CD14-positive monocyte (primary cell): Measurements from ENCODE around the gene MGAT5B. TPM values are rescaled to one million over a fixed set of nuclear protein-coding genes. Genes with fewer than 3 reads are reported as not detected.

Experiments used
- DNase-seq, 3 donors: peaks; one replicate each; pipeline ENCODE4 v3.0.0-alpha.2; 2011 to 2022
- H2AFZ ChIP-seq: 2 replicates; pipeline ENCODE4 v1.6.0; 2012; ENCODE audit warnings: mild to moderate bottlenecking, low read depth, low read length, inconsistent platforms; ENCODE audit not compliant: insufficient read depth, poor library complexity, severe bottlenecking
- H3K27ac ChIP-seq, 2 donors: 1 replicate in 1 of 2; 2 replicates in 1 of 2; pipeline ENCODE4 v1.5.1; 2012 to 2013; ENCODE audit warnings: low read length in 2 of 2, control low read depth in 1 of 2, inconsistent platforms in 1 of 2, low read depth in 1 of 2, mild to moderate bottlenecking in 1 of 2
- H3K27me3 ChIP-seq, 2 donors: one replicate each; pipeline versions ENCODE4 v1.6.0 to v1.6.1; 2011 to 2013; ENCODE audit warnings: low read length in 2 of 2; ENCODE audit not compliant: control insufficient read depth in 2 of 2, insufficient read depth in 2 of 2
- H3K36me3 ChIP-seq, 2 donors: replicated peaks in 1 of 2; 1 replicate in 1 of 2; 2 replicates in 1 of 2; pipeline versions ENCODE4 v1.5.1 to v1.6.1; 2012 to 2013; ENCODE audit warnings: low read length in 2 of 2, control low read depth in 1 of 2, inconsistent platforms in 1 of 2, mild to moderate bottlenecking in 1 of 2; ENCODE audit not compliant: insufficient read depth in 2 of 2, control insufficient read depth in 1 of 2
- H3K4me1 ChIP-seq, 2 donors: 1 replicate in 1 of 2; 2 replicates in 1 of 2; pipeline versions ENCODE4 v1.5.1 to v1.6.1; 2012 to 2013; ENCODE audit warnings: low read length in 2 of 2, control low read depth in 1 of 2, inconsistent platforms in 1 of 2, mild to moderate bottlenecking in 1 of 2, moderate library complexity in 1 of 2; ENCODE audit not compliant: insufficient read depth in 2 of 2, control insufficient read depth in 1 of 2
- H3K4me2 ChIP-seq: replicated peaks from 2 replicates; pipeline ENCODE3; 2012; ENCODE audit warnings: low read length, moderate library complexity, mild to moderate bottlenecking; ENCODE audit not compliant: poor library complexity, severe bottlenecking; ENCODE audit errors: extremely low read depth
- H3K4me3 ChIP-seq, 3 experiments: fragments of 200-600 bp in 1 of 3; sonication (generic) in 1 of 3; replicated peaks in 1 of 3; 1 replicate in 2 of 3; 2 replicates in 1 of 3; pipeline ENCODE4 v1.5.1; 2011 to 2013; ENCODE audit warnings: low read length in 3 of 3, mild to moderate bottlenecking in 3 of 3, control low read depth in 2 of 3, low read depth in 2 of 3, inconsistent platforms in 1 of 3, moderate library complexity in 1 of 3
- H3K79me2 ChIP-seq: 2 replicates; pipeline ENCODE4 v1.6.0; 2012; ENCODE audit warnings: mild to moderate bottlenecking, control low read depth, inconsistent platforms, low read length, moderate library complexity; ENCODE audit not compliant: insufficient read depth
- H3K9ac ChIP-seq: 2 replicates; pipeline ENCODE4 v1.6.0; 2017; ENCODE audit warnings: low read length, mild to moderate bottlenecking; ENCODE audit not compliant: insufficient read depth, poor library complexity, severe bottlenecking
- H3K9me3 ChIP-seq, 2 donors: replicated peaks in 1 of 2; 1 replicate in 1 of 2; 2 replicates in 1 of 2; pipeline versions ENCODE4 v1.5.1 to v1.6.1; 2012 to 2013; ENCODE audit warnings: low read length in 2 of 2, control low read depth in 1 of 2; ENCODE audit not compliant: control insufficient read depth in 1 of 2, insufficient read depth in 1 of 2
- H4K20me1 ChIP-seq: 2 replicates; pipeline ENCODE4 v1.6.0; 2012; ENCODE audit warnings: mild to moderate bottlenecking, low read length, control low read depth, moderate library complexity; ENCODE audit not compliant: insufficient read depth
- H3K27ac Mint-ChIP-seq, 7 donors: one replicate each; pipeline ENCODE4 v1.8.0; 2020; ENCODE audit warnings: mild to moderate bottlenecking in 7 of 7, mixed read lengths in 7 of 7, moderate library complexity in 6 of 7, inconsistent platforms in 2 of 7
- H3K27me3 Mint-ChIP-seq, 3 donors: one replicate each; pipeline ENCODE4 v1.8.0; 2021 to 2022; ENCODE audit warnings: low read depth in 3 of 3, mild to moderate bottlenecking in 3 of 3, mixed read lengths in 3 of 3, moderate library complexity in 3 of 3, inconsistent platforms in 1 of 3
- H3K36me3 Mint-ChIP-seq, 2 donors: one replicate each; pipeline ENCODE4 v1.8.0; 2020; ENCODE audit warnings: mixed read lengths in 2 of 2, inconsistent platforms in 1 of 2, mild to moderate bottlenecking in 1 of 2
- H3K4me1 Mint-ChIP-seq: one replicate; pipeline ENCODE4 v1.8.0; 2020; ENCODE audit warnings: mild to moderate bottlenecking, mixed read lengths
- H3K4me3 Mint-ChIP-seq, 2 donors: one replicate each; pipeline ENCODE4 v1.8.0; 2020; ENCODE audit warnings: mild to moderate bottlenecking in 2 of 2, mixed read lengths in 2 of 2, moderate library complexity in 1 of 2
- H3K9me3 Mint-ChIP-seq, 7 donors: one replicate each; pipeline ENCODE4 v1.8.0; 2020 to 2022; ENCODE audit warnings: mixed read lengths in 7 of 7, mild to moderate bottlenecking in 6 of 7, moderate library complexity in 6 of 7, inconsistent platforms in 2 of 7
- CTCF ChIP-seq: fragments of 200-600 bp; IDR thresholded peaks from one replicate; pipeline ENCODE4 v1.8.0; 2022; ENCODE audit warnings: antibody characterized with exemption, mild to moderate bottlenecking
- WGBS: methylation state at CpG from one replicate; pipeline ENCODE4 v1.1.5; 2013; ENCODE audit warnings: missing lambda C conversion rate; ENCODE audit not compliant: insufficient coverage; 5-methylcytosine and 5-hydroxymethylcytosine counted together
- intact Hi-C, 2 donors: fragments of 100-400 bp; cut with micrococcal nuclease; formaldehyde crosslinking; loops; one replicate each; pipeline versions ENCODE4 v1.15.0 to v1.15.1; 2023
- polyA plus RNA-seq, 3 donors: library from polyadenylated mRNA; depleted of rRNA in 1 of 3; unstranded in 2 of 3; stranded (reverse) in 1 of 3; fragments of 300-500 nt in 2 of 3; fragments of >200 nt in 1 of 3; fragmentation: Illumina TruSeq in 2 of 3; gene quantifications; 1 replicate in 2 of 3; 2 replicates in 1 of 3; pipeline ENCODE4 v1.2.3, GENCODE V29; 2012 to 2021

Gene MGAT5B
- polyA plus RNA-seq, 3 donors: not detected

- Mint-ChIP-seq H3K4me3 (no peak overlapping the region), H3K27ac (no peak overlapping the region), H3K4me1 (no peaks in the 10 kb centered on the region), H3K9me3 (peaks cover 0 to 3% (median 0%) of the 10 kb centered on the region in 7 donors), H3K36me3 (no peaks in the 10 kb centered on the region), H3K27me3 (peaks cover 10 to 13% (median 12%) of the 10 kb centered on the region in 3 donors)
- Histone ChIP-seq H3K4me1 (no peaks in the 10 kb centered on the region), H2AFZ (no peak overlapping the region), H3K9ac (no peak overlapping the region), H3K9me3 (peaks cover 0 to 4% of the 10 kb centered on the region in 2 donors), H3K27ac (no peak overlapping the region), H4K20me1 (no peaks in the 10 kb centered on the region), H3K79me2 (no peaks in the 10 kb centered on the region), H3K4me2 (no peak overlapping the region), H3K27me3 (no peaks in the 10 kb centered on the region), H3K4me3 (no peak overlapping the region), H3K36me3 (no peaks in the 10 kb centered on the region)
- no peak for DNase-seq
- intact Hi-C loops: no loop called here
- WGBS: 100% methylated on average over 5 of the region's 6 CpGs
- no peak for TF ChIP-seq CTCF
Observed at GRCh38 chr17:76881408-76881807, 13.2 kb downstream of the MGAT5B start.

GRCh38 chr17:76881966-76882365 is 13.8 kb downstream of the MGAT5B start:
- no peaks in the 10 kb centered on the region for H3K79me2 ChIP-seq
- H3K27ac Mint-ChIP-seq: no peak overlapping the region
- no peaks in the 10 kb centered on the region for H3K4me1 Mint-ChIP-seq

More at GRCh38 chr17:76881966-76882365, 13.8 kb downstream of the MGAT5B start:
- no peak overlapping the region for H3K9ac ChIP-seq
- H3K36me3 ChIP-seq: no peaks in the 10 kb centered on the region
- DNase-seq: no peak
- TF ChIP-seq CTCF: no peak
- no peaks in the 10 kb centered on the region for H3K27me3 ChIP-seq
- no peaks in the 10 kb centered on the region for H3K36me3 Mint-ChIP-seq
- intact Hi-C loops: no loop called here
- H3K4me3 ChIP-seq: no peak overlapping the region
- H3K27me3 Mint-ChIP-seq: peaks cover 11 to 13% (median 12%) of the 10 kb centered on the region in 3 donors
- H3K4me2 ChIP-seq: no peak overlapping the region
- 98% methylated on average over 18 of the region's 20 CpGs for WGBS
- H3K4me3 Mint-ChIP-seq: no peak overlapping the region
- H2AFZ ChIP-seq: no peak overlapping the region
- H3K27ac ChIP-seq: no peak overlapping the region
- H3K9me3 ChIP-seq: no peaks in the 10 kb centered on the region
- peaks cover 0 to under 1% (median 0%) of the 10 kb centered on the region in 7 donors for H3K9me3 Mint-ChIP-seq
- H4K20me1 ChIP-seq: no peaks in the 10 kb centered on the region
- no peaks in the 10 kb centered on the region for H3K4me1 ChIP-seq
